ENCODE data around the gene XAGE3. TPM values are rescaled to one million over a fixed set of nuclear protein-coding genes. Genes with fewer than 3 reads are reported as not detected.
"Not testable (repeated sequence)": the region's sequence is repeated elsewhere in the genome, so short reads cannot be mapped to it uniquely, and the experiment has no call there.

The XAGE3 gene
- polyA plus RNA-seq, 1 of the 3 experiments (the other 2 are of a cell fraction) = not detected

DNA sequence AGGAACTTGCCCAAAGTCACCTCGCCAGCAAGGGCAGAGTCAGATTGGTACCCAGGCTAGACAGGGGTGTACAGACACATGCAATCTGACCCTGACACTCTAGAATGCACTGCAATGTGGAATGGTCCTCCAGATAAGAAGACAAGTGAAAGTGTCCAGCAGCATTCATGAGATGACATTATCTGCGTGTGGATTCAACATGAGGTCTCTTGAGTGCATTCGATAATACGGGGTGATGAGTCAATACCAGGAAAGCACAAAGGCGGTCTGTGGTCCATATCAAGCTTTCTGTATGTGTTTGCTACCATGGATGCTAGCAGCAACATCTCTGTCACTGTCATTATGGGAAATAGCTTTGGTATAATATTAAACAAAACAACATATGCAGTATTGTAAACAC lies 6.8 kb upstream of the XAGE3 start:
- Histone ChIP-seq H3K27me3 (ENCODE audit: insufficient read depth) (peaks cover 31% of the 10 kb centered on the region; the same call in 1 of the 2 replicates), H3K27ac (ENCODE audit: low read depth in 2 of 2, low read length in 1 of 2) (no peak overlapping the region), H3K9ac (no peak overlapping the region), H3F3A (replicated peaks; ENCODE audit: insufficient read depth) (no peaks in the 10 kb centered on the region), H3K9me2 (no peaks in the 10 kb centered on the region), H3K4me1 (ENCODE audit: control insufficient read depth in 1 of 2, insufficient read depth in 2 of 2, low read depth in 1 of 2, low read length in 1 of 2) (no peaks in the 10 kb centered on the region), H3K4me3 (ENCODE audit: low read depth in 2 of 2, low read length in 1 of 2) (no peak overlapping the region), H3K79me2 (ENCODE audit: insufficient read depth) (no peaks in the 10 kb centered on the region), H3K4me2 (no peak overlapping the region), H3K9me3 (no peaks in the 10 kb centered on the region), H4K20me1 (ENCODE audit: insufficient read depth) (no peaks in the 10 kb centered on the region), H3K36me3 (replicated peaks in 1 of 2; ENCODE audit: control insufficient read depth in 1 of 2, insufficient read depth in 2 of 2, low read length in 1 of 2) (no peaks in the 10 kb centered on the region), H2AFZ (ENCODE audit: low read depth) (no peak overlapping the region)
- 6% methylated on average over 5 of the region's 5 CpGs for WGBS (ENCODE audit: low lambda C conversion rate)
- DNase-seq = no peak
- ChIA-PET CTCF (no interaction called here), POLR2A (no interaction called here)
- TF ChIP-seq, protein P1, sequence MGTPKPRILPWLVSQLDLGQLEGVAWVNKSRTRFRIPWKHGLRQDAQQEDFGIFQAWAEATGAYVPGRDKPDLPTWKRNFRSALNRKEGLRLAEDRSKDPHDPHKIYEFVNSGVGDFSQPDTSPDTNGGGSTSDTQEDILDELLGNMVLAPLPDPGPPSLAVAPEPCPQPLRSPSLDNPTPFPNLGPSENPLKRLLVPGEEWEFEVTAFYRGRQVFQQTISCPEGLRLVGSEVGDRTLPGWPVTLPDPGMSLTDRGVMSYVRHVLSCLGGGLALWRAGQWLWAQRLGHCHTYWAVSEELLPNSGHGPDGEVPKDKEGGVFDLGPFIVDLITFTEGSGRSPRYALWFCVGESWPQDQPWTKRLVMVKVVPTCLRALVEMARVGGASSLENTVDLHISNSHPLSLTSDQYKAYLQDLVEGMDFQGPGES (IDR thresholded peaks at IDR 0.05; ENCODE audit: low read depth, low read length) = no peak
- TF ChIP-seq, protein P2, sequence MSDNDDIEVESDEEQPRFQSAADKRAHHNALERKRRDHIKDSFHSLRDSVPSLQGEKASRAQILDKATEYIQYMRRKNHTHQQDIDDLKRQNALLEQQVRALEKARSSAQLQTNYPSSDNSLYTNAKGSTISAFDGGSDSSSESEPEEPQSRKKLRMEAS (IDR thresholded peaks at IDR 0.05; ENCODE audit: low read depth) = no peak
- TF ChIP-seq SMC3 (IDR thresholded peaks at IDR 0.05; ENCODE audit: low read depth, low read length) = no peak
- no peak for TF ChIP-seq EP300 (IDR thresholded peaks at IDR 0.05; ENCODE audit: borderline replicate concordance in 1 of 2, low read depth in 1 of 2, low read length in 1 of 2)
- no peak for TF ChIP-seq RAD21 (IDR thresholded peaks at IDR 0.05; ENCODE audit: low read length)
- TF ChIP-seq RFX5 (IDR thresholded peaks at IDR 0.05; ENCODE audit: low read length) = no peak
- no peak for TF ChIP-seq TAF1 (IDR thresholded peaks at IDR 0.05; ENCODE audit: borderline replicate concordance, low read depth, low read length)
- no peak for TF ChIP-seq RCOR1 (IDR thresholded peaks at IDR 0.05; ENCODE audit: low read length)
- no peak for TF ChIP-seq MXI1 (IDR thresholded peaks at IDR 0.05; ENCODE audit: low read depth, low read length)

DNA sequence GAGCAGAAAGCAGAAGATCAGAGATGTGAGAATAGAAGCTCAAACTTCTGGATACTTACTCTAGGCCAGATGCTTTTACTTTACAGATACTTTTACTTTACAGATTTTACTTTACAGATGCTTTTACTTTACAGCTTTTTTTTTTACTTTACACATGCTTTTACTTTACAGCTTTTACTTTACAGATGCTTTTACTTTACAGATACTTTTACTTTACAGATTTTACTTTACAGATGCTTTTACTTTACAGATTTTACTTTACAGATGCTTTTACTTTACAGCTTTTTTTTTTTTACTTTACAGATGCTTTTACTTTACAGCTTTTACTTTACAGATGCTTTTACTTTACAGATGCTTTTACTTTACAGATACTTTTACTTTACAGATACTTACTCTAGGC lies 5.9 kb upstream of the XAGE3 start:
- H3K9ac ChIP-seq; CTCF ChIA-PET; H3K4me1 ChIP-seq (ENCODE audit: control insufficient read depth in 1 of 2, insufficient read depth in 2 of 2, low read depth in 1 of 2, low read length in 1 of 2); H3K4me3 ChIP-seq (ENCODE audit: low read depth in 2 of 2, low read length in 1 of 2); H3K27ac ChIP-seq (ENCODE audit: low read depth in 2 of 2, low read length in 1 of 2); H3F3A ChIP-seq (replicated peaks; ENCODE audit: insufficient read depth); DNase-seq; H3K36me3 ChIP-seq (replicated peaks in 1 of 2; ENCODE audit: control insufficient read depth in 1 of 2, insufficient read depth in 2 of 2, low read length in 1 of 2); H3K79me2 ChIP-seq (ENCODE audit: insufficient read depth); H3K9me2 ChIP-seq; H4K20me1 ChIP-seq (ENCODE audit: insufficient read depth); H2AFZ ChIP-seq (ENCODE audit: low read depth); H3K4me2 ChIP-seq; POLR2A ChIA-PET; H3K9me3 ChIP-seq: not testable (repeated sequence)
- peaks cover 35% of the 10 kb centered on the region; the same call in 1 of the 2 replicates for H3K27me3 ChIP-seq (ENCODE audit: insufficient read depth)

DNA sequence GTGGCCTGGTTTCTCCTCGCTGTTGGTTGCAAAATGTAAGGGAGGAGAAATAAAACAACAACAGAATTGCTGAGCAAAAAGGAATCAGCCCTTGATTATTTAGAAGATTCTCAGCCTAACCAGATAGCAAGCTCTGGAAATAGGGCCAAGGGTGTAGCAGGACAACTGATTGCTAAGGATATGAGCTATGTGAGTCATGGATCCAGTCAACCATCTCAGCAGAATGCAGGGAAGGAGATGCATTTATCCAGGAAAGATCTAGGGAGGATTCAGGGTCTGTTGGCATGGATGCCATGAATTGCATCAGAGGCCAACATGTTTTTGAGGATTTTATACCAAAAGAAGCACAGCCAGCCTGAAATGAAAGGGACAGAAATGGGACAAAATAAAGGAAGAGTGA lies 2.2 kb upstream of the XAGE3 start:
- POLR2A ChIA-PET = no interaction called here
- Histone ChIP-seq H2AFZ (ENCODE audit: low read depth) (no peak overlapping the region), H3K4me3 (ENCODE audit: low read depth in 2 of 2, low read length in 1 of 2) (no peak overlapping the region), H3K27me3 (ENCODE audit: insufficient read depth) (peaks cover 39% of the 10 kb centered on the region; the same call in 1 of the 2 replicates), H3F3A (replicated peaks; ENCODE audit: insufficient read depth) (no peaks in the 10 kb centered on the region), H3K36me3 (replicated peaks in 1 of 2; ENCODE audit: control insufficient read depth in 1 of 2, insufficient read depth in 2 of 2, low read length in 1 of 2) (no peaks in the 10 kb centered on the region), H3K4me1 (ENCODE audit: control insufficient read depth in 1 of 2, insufficient read depth in 2 of 2, low read depth in 1 of 2, low read length in 1 of 2) (no peaks in the 10 kb centered on the region), H3K27ac (ENCODE audit: low read depth in 2 of 2, low read length in 1 of 2) (no peak overlapping the region), H3K9me2 (no peaks in the 10 kb centered on the region), H3K9me3 (no peaks in the 10 kb centered on the region), H3K4me2 (no peak overlapping the region), H3K79me2 (ENCODE audit: insufficient read depth) (no peaks in the 10 kb centered on the region), H4K20me1 (ENCODE audit: insufficient read depth) (no peaks in the 10 kb centered on the region), H3K9ac (no peak overlapping the region)
- CTCF ChIA-PET = no interaction called here
- no peak for DNase-seq
- WGBS (ENCODE audit: low lambda C conversion rate) = 0% methylated on average over 1 of the region's 1 CpG
- TF ChIP-seq GATA2 (CRISPR knock-in tag; IDR thresholded peaks at IDR 0.05) = no peak
- TF ChIP-seq TAF1 (IDR thresholded peaks at IDR 0.05; ENCODE audit: borderline replicate concordance, low read depth, low read length) = no peak
- TF ChIP-seq, protein P3, sequence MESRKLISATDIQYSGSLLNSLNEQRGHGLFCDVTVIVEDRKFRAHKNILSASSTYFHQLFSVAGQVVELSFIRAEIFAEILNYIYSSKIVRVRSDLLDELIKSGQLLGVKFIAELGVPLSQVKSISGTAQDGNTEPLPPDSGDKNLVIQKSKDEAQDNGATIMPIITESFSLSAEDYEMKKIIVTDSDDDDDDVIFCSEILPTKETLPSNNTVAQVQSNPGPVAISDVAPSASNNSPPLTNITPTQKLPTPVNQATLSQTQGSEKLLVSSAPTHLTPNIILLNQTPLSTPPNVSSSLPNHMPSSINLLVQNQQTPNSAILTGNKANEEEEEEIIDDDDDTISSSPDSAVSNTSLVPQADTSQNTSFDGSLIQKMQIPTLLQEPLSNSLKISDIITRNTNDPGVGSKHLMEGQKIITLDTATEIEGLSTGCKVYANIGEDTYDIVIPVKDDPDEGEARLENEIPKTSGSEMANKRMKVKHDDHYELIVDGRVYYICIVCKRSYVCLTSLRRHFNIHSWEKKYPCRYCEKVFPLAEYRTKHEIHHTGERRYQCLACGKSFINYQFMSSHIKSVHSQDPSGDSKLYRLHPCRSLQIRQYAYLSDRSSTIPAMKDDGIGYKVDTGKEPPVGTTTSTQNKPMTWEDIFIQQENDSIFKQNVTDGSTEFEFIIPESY (IDR thresholded peaks at IDR 0.05; ENCODE audit: borderline replicate concordance, low read depth) = no peak
- TF ChIP-seq RXRA (IDR thresholded peaks at IDR 0.05; ENCODE audit: borderline replicate concordance, low read depth) = no peak
